HFF-Myc (cell line): Measurements from ENCODE around the gene TRIO.

Experiments used
- DNase-seq: peaks from one replicate; pipeline ENCODE4 v3.0.0-alpha.2; 2011; ENCODE audit warnings: low read depth; ENCODE audit errors: extremely low read depth
- H3K4me3 ChIP-seq: replicated peaks from 2 replicates; pipeline ENCODE4 v1.5.1; 2011; ENCODE audit warnings: low read depth, mild to moderate bottlenecking, control low read depth, low read length
- CTCF ChIP-seq: IDR thresholded peaks from 2 replicates; pipeline ENCODE4 v1.5.1; 2012; ENCODE audit warnings: mild to moderate bottlenecking, low read depth, low read length, control low read depth; ENCODE audit errors: missing control alignments

The TRIO gene

GRCh38 chr5:14404780-14405179 is 261.6 kb downstream of the TRIO start:
- no peak overlapping the region for H3K4me3 ChIP-seq
- no peak for DNase-seq
- TF ChIP-seq CTCF = no peak

GRCh38 chr5:14405267-14405666 is 262.1 kb downstream of the TRIO start:
- no peak overlapping the region for H3K4me3 ChIP-seq
- no peak for DNase-seq
- TF ChIP-seq CTCF = peak; percentile 44

- no peak for TF ChIP-seq CTCF
Measured at GRCh38 chr5:14405706-14406553, 262.8 kb downstream of the TRIO start.

GRCh38 chr5:14406554-14406849 is 263.4 kb downstream of the TRIO start:
- TF ChIP-seq CTCF = no peak
- no peak for DNase-seq
- no peak overlapping the region for H3K4me3 ChIP-seq

More at GRCh38 chr5:14405706-14406553, 262.8 kb downstream of the TRIO start:
- no peak for DNase-seq
- no peak overlapping the region for H3K4me3 ChIP-seq

GRCh38 chr5:14407051-14407450 is 263.9 kb downstream of the TRIO start:
- no peak for DNase-seq
- no peak for TF ChIP-seq CTCF
- no peak overlapping the region for H3K4me3 ChIP-seq

GRCh38 chr5:14407746-14408175 is 264.6 kb downstream of the TRIO start:
- H3K4me3 ChIP-seq = no peak overlapping the region
- DNase-seq = no peak
- no peak for TF ChIP-seq CTCF
